Tongue (tissue), 2 donors: ENCODE measurements around the gene LCTL. TPM values are rescaled to one million over a fixed set of nuclear protein-coding genes. Genes with fewer than 3 reads are reported as not detected.

Experiments
- DNase-seq: peaks from one replicate; pipeline ENCODE4 v3.0.0-alpha.2; 2015
- total RNA-seq: library from RNA; depleted of rRNA; stranded (reverse); fragments of >200 nt; gene quantifications from one replicate; pipeline ENCODE4 v1.2.3, GENCODE V29; 2014

The LCTL gene, protein sequence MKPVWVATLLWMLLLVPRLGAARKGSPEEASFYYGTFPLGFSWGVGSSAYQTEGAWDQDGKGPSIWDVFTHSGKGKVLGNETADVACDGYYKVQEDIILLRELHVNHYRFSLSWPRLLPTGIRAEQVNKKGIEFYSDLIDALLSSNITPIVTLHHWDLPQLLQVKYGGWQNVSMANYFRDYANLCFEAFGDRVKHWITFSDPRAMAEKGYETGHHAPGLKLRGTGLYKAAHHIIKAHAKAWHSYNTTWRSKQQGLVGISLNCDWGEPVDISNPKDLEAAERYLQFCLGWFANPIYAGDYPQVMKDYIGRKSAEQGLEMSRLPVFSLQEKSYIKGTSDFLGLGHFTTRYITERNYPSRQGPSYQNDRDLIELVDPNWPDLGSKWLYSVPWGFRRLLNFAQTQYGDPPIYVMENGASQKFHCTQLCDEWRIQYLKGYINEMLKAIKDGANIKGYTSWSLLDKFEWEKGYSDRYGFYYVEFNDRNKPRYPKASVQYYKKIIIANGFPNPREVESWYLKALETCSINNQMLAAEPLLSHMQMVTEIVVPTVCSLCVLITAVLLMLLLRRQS
- not detected for total RNA-seq

DNA sequence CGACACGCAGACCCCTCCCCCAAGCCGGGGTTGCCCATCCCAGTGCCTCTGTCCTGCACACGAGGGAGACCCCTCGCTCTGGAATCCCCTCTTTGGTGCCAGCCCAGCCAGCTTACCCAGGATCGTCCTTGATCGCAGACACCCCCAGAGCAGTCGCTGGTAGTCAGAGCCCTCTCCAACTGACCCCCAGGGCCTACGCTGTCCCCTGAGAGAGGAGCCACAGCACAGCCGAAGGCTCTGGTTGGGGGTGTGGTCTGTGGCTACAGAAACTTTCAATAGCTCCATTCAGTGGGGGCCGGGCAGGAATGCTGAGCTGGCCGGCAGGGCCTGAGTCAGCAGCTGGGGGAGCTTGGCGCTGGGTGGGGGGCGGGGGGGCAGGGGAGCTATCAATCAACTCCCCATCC, at the start of gene LCTL:
LCTL (minus strand) TSS at position 258 of the 404 bp plus-strand sequence. CDS start 633 bp downstream, outside the sequence.
- peak; percentile 45 for DNase-seq

DNA sequence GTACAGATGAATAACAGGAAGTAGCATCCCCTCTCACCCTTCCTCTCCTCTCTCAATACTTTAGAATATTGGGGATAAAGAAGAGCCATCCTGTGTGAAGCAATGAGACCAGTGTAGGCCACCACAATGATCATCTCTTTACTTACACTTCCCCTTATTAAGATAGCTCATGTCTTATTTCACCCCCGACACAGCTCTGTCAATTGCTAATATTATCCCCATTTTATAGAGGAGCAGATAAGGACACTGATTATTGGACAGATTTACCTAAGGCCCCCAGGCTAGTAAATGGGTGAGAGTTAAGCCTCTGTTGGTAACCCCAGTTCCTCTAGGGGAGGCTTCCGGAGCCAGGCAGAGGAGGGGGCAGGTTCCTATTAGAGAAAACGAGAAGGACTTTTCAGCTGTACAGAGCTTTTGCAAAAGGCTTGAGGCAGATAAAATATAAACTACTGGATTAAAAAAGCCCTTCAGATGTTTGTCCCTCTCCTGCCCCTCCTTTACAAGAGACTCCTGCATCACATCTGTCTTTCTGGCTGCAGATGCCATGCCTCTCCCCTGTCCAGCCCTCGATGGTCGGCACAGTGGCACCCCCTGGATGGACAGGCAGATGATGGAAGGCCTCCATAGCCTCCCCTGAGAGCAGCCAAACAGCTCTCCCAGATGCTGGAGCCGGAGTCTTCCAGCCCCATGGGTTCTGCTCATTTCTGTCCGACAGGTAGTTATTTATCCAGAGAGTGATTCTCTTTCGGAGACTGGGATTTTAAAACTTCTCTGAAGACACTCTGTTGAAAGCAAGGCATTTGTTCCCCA, 49.4 kb upstream of the LCTL start:
- no peak for DNase-seq

DNA sequence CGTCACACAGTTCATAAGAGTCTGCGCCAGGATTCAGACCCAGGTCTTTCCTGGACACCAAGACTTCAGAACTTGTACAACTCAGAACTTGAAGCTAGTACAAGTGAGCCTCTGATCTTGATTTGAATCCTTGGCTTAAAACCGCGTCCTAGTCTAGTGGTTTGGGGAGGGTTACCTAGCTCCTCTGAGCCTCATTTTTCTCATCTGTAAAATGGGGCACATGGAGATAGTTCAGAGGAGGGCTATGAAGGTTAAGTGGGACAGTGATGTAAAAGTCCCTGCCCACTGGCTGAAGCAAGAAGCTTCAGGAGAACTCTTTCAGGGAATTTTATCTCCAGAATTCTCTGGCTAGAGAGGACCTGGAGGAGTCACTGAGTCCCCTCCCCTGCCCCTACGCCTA, 48.7 kb upstream of the LCTL start:
- DNase-seq = no peak

DNA sequence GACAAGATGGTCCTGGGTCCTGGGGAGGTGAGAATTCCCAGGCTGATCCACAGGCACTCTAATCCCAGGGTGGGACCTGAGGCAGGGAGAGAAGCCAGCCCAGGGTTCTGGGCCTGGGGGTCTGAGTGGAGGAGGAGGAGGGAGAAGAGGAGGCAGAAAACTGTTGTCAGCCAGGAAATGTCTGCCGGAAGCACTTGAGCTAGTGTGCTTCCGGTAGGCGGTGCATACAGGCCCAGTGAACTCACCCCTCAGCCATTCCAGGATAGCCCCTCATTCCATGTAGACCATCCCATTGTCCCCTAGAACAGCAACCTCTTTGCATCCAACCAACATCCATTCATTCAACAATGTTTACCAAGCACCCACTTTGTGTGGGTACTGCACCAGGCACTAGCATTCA, 47.9 kb upstream of the LCTL start:
- DNase-seq = no peak

DNA sequence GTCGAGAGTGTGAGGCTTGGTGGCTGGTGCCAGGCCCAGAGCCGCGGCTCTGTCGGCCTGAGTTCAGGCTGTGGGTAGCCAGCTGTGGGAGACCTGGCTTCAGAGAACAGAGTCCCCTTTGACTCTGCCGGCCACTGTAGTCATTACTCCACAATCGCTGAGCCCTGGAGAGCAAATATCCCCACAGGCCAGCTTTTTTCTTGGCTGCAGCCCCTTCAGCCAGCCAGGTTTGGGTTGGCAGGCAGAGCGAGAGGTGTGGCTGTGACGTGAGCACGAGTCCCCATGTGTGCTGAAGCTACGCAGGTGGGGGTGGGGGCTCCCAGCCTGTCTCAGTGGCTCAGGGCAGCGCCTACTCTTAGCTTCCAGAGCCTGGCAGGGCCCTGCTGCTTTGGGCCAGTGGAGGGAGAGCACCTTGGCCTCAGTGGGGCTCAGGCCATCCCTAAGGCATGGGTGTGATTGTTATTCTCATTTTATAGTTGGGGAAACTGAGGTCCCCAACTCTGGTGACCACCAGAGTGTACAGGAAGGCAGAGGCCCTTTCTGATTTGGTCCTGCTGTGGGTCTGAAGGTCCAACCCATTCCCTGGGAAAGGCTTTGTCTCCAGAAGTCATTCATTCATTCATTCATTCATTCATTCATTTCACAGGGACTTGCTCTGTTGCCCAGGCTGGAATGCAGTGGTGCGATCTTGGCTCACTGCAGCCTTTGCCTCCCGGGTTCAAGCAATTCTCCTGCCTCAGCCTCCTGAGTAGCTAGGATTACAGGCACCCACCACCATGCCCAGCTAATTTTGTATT, 45.7 kb upstream of the LCTL start:
- peak; percentile 50 for DNase-seq

DNA sequence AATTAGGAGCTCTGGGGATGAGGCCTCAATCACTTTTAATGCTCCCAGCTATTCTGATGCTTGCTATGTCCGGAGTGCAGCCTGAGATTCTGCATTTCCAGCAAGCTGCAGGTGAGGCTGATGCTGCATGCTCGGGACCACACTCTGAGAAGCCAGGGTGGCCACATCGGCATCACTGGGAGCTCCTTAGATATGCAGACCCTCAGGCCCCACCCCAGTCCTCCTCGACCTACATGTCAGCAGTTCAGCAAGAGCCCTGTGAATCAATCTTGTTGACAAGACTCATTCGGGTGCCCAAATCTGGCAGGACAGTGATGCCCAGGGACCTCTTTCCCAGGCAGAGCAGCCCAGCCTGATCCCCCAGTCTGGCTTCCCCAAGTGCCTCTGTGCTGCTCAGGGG, 44.1 kb upstream of the LCTL start:
- DNase-seq = no peak

DNA sequence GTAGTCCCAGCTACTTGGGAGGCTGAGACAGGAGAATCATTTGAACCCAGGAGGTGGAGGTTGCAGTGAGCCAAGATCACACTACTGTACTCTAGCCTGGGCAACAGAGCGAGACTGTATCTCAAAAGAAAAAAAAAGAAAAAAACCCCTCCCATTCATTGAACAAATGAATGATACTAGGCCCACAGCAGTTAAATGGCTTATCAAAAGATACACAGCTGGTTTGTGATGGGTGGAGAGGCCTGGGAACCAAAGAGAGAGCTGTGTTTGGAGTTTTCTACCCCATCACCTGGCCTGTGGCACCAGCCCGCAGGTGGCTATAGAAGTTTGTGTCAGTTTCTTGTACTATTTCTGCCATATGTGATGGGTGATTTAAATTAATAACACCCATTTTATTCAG, 43.1 kb upstream of the LCTL start:
- DNase-seq = no peak

DNA sequence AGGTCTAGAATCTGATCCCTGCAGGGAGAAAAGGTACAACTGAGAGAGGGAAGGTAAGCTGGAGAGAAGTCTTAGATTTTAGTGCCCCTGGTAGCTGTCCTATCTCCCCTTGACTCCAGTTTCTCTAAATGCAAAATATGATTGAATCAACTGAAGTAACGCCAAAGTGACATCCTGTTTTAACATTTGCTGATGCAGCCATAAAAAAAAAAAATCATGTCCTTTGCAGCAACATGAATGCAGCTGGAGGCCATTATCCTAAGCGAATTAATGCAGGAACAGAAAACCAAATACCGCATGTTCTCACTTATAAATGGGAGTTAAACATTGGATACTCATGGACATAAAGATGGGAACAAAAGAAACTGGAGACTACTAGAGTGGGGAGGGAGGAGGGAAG, 42.4 kb upstream of the LCTL start:
- DNase-seq = no peak

DNA sequence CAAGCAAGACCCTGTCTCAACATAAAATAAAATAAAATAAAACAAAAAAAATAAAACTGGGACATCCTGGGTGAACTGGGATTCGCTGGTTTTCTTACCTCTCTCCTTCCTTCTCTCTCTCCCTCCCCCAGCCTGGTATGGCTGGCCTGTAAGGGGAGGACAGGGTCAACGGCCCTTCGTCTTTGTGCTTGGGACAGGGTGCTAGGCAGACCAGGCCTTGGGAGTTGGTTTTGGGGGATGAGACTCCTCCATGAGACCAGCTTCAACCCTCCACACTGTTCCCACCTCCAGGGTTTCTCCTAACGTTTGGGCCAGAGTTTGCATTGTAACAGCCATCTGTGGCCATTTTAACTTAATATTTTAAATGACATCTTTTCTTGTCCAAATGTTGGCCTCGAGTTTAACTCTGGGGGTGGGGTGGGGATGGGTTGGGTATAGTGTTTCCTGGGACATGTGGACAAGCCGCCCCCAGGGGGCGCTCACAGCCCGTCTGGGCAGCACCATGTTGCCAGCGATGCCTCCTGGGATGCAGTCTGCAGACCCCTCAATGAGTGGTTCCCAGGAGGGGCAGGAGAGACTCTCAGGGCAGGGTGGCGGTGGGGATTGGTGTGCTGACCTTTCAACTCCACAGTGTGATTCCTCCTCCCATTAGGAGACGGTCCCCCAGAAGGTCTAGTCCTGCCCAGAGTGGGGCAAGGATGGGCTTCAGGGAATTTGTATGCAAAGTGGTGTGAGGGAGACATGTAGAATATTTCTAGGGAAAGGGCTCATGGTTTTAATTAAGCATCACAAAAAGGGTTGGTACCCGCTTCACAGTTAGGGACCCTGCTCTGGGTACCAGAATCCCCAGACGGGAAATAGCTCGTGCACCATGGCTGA, 37.7 kb upstream of the LCTL start:
- peak; percentile 77 for DNase-seq

DNA sequence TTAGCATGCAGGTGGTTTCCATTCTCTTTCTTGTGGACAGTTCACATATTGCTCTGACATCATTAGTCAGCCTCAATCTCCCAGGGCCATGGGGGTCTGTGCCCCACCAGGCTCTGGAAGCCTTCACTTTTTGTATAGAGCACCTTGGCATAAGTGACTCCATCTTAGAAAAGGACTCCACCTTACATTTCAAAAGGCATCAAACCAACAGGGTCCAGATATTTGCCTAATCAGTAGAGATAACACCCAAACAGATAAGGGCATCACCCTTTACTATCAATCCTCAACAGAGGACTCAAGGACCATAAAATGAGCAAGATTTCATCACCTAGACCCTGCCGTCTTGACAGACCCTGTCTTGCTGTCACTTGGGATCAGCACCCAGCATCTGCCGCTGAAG, 35.7 kb upstream of the LCTL start:
- no peak for DNase-seq

DNA sequence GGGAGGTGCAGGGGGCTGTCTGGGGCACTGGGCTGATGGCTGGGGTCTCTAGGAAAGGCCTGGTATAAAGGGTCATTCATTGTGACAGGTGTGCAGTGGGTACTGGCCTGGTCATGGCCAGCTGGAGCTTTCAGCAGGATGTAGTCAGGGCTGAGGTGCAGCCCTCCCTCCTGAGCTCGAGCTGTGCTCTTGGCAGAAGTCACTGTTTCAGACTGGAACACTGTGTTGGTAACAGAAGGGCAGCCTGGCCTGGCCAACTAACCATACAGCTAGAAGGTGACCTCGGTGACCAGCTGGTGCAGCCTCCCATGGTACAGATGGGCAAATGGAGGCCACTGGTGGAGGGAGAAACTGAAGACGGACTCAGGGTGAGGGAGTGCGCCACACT, 34.4 kb upstream of the LCTL start:
- no peak for DNase-seq

DNA sequence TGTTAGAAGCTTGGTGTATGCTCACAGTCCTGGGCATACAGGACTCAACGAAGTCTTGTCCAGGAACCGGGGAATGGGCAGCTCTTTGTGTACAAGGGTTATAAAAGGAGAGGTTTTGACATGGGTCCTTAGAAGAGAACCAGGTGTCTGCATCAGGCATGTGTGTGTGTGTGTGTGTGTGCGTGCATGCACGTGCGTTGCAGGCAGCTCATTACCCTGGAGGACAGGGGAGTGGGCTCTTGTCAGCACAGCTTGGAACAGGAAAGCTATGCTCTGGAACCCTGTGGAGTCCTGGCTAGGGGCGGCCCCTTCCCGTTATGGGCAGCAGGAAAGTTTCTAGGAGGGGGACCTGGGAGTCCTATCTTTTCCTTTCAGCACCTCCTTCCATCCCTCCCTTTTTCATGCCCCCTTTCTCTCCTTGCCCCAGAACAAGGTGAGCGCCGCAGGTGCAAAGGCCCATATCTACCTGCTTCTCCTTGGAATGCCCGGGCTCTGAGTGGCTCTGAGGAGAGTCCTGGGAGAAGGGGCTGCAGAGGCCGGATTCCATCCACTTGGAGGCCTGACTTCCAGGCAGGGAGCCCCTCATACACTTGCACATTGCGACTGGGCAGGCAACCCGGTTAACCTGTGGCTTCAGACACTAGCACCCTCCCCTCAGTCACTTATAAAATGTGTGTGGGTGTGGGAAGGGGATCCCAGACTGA, 33.9 kb upstream of the LCTL start:
- no peak for DNase-seq

DNA sequence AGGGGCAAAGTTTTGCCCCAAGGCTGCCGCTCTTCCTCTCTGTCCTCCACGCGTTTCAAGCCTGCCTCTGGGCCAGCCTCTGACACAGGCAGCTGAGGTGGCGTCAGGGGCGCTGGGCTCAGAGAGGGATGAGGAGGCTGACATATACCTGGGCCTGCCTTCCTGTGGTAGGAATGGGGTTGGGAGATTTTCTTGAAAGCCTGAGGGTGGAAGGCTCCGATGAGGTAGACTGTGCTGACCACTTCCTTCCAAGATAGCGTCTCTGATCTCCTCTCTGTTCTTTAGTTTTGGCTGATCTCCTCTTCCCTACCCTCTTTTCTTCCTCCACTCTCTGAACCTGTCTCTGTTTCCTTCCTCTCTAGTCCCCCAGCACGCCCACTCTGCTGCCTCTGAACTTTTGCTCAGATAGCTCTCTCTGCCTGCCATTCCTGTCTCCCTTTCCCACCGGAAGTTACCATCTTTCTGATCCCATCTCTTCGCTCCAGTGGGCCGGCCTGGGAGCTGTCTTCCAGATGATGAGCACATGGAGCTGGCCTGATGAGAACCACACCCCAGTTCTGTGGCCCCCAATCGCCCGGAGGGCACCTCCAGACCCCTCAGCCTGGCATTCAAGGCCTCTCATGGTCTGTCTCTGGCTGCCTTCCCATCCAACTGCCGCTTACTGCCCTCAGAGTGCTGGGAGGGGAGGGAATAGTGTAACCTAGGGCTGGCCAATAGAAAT, 32.5 kb upstream of the LCTL start:
- DNase-seq = no peak

DNA sequence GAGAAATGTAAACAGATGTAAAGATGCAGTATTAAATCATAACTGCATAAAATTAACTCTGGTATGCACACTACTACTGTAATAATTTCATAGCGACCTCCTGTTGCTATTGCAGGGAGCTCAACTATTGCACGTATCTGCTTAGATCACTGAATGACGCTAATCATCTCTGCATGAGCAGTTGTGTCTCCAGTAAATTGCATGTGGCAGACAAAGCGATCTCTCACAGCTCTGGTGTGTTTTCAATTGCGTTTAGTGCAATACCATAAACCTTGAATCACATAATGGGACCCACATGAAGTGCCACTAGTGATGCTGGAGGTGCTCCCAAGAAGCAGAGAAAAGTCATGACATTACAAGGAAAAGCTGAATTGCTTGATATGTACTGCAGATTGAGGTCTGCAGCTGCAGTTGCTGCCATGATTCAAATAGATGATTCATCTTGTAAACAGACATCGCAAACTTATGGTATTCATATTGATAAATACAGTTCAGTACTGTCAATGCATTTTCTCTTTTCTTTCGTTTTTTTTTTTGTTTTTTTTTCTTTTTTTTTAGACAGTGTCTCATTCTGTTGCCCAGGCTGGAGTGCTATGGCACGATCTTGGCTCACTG, 30.2 kb upstream of the LCTL start:
- DNase-seq = no peak

DNA sequence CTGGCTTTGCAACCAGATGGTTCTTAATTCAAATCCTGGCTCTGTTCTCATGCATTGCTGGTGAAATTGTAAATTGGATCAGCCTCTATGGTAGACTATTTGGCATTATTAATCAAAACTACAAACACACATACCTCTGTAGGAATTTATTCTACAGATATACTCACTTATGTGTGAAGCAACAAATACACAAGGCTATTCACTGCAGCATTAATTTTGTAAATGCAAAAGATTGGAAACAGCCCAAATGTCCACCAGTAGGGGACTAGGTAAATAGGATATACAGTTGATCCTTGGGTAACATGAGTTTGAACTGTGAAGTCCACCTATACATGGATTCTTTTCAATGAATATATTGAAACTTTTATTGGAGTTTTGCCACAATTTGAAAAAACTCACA, 29.5 kb upstream of the LCTL start:
- no peak for DNase-seq

DNA sequence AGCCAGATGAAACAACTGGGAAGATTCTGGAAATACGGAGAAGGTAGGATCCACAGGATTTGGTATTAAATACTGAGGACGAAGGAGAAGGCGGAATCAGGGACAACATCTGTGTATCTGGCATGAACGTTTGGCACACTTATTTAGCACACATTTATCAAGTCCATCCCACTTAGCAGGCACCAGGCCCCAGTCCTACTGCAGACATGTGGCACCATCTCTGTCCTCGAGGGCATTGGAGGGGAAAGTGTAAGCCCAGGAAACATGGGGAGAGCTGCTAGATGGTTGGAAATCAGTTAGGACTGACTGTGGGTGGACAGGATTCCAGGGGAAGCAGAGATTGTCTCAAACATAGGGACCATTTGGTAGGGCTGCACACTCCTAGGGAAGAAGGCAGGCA, 29.0 kb upstream of the LCTL start:
- no peak for DNase-seq

DNA sequence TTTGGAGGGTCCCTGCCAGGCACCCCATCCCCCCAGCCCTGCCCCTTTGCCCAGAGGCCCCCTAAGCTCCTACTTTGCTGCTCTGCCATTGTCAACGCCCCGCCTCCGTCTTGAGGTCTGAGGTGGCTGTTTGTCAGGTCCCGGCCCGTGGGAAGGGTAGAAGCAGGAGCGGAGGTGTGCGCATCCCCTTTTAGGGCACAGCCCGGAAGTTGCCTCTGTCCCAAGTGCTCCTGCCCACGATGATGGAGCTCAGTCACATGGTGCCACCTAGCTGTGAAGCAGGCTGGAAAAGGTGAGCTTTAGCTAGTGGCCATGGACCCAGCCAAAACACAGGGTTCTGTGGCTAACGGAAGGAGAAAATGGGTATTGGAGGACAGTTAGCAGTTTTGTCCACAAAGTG, 28.5 kb upstream of the LCTL start:
- DNase-seq = no peak

DNA sequence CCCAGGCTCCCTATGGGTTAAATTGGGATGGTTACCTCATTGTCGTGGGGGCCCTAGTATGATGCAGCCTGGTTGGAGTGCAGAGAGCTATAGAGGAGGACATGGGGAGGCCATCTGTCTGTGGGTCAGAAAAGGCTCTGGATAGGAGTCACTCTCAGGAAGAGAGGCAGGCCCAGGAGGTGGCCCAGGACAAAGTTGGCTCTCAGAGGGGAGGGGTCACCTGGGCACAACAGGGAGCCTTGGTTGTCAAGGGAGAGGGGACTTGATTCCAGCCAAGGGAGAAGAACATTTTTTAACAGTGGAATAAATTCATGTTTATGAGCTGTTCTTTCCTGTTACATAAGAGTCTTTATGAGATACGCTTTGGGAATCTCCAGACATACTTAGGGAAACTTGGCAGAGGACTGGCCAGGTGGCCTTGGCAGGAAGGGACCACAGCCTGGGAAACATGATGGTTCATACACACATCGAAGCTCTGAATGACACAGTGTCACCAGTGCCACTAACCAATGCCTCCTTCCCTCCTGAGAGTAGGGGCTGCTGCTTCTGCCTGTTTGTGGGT, 27.5 kb upstream of the LCTL start:
- DNase-seq = no peak

DNA sequence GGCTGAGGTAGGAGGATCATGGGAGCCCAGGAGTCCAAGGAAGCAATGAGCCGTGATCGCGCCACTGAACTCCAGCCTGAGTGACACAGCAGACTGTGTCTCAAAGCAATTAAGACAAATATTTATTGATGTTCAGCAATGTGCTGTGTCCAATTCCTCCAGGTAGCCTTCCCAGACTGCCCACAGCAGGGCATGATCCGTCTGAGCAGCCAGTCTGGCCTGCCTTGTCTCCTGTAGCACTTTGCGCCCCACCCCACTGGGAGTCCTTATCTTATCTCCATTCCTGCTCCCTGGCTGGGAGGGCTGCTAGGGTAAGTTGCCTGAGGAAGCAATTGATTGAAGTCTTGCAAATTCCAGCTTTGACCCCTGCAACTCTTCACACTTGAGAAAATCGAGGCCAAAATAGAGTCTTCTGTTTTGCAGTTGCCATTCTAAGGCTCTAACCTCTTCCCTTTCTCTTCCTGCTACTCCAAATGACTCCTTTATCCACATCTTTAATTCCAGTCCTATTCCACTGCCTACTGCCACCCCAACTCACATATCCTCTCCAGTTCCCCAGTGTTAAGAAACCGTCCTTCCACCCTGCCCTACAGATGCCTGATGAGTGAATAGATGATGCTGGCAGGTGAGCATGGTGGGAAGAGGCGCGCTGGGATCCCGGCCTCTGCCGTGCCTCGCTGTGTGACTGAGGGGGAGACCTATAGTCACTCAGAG, 26.9 kb upstream of the LCTL start:
- DNase-seq = no peak
